Gastroesophageal sphincter (tissue), 4 donors: Measurements from ENCODE around the gene SMYD2. TPM values are rescaled to one million over a fixed set of nuclear protein-coding genes. Genes with fewer than 3 reads are reported as not detected.

ENCODE experiments used
- ATAC-seq: fragments of 150-250 bp; one replicate; pipeline ENCODE4 v1.9.1; 2016; ENCODE audit warnings: mild to moderate bottlenecking, moderate library complexity
- H3K27ac ChIP-seq, 4 donors: fragments of 200-600 bp; sonication (generic) in 3 of 4; 1 replicate in 3 of 4; 2 replicates in 1 of 4; pipeline ENCODE4 v1.5.1; 2016 to 2019
- H3K27me3 ChIP-seq: fragments of 200-600 bp; sonication (generic); one replicate; pipeline ENCODE4 v1.5.1; 2019
- H3K36me3 ChIP-seq, 2 donors: fragments of 200-600 bp; sonication (generic); one replicate each; pipeline ENCODE4 v1.5.1; 2019; ENCODE audit warnings: control low read depth in 1 of 2
- H3K4me1 ChIP-seq, 3 donors: fragments of 200-600 bp; sonication (generic); 1 replicate in 2 of 3; 2 replicates in 1 of 3; pipeline ENCODE4 v1.5.1; 2016 to 2019; ENCODE audit warnings: control low read depth in 2 of 3
- H3K4me3 ChIP-seq, 2 donors: fragments of 200-600 bp; sonication (generic); one replicate each; pipeline ENCODE4 v1.5.1; 2019; ENCODE audit warnings: mild to moderate bottlenecking in 1 of 2, moderate library complexity in 1 of 2
- H3K9me3 ChIP-seq, 3 donors: fragments of 200-600 bp; sonication (generic); one replicate each; pipeline ENCODE4 v1.5.1; 2017 to 2019; ENCODE audit warnings: control low read depth in 2 of 3
- EP300 ChIP-seq: sonication (generic); formaldehyde crosslinking; IDR thresholded peaks from one replicate; pipeline ENCODE4 v1.6.1; 2017; ENCODE audit warnings: antibody characterized with exemption, mild to moderate bottlenecking
- POLR2A ChIP-seq, 2 donors: fragments of 450-650 bp; IDR thresholded peaks; one replicate each; pipeline ENCODE4 v1.6.1; 2017; ENCODE audit warnings: antibody characterized with exemption in 2 of 2, mild to moderate bottlenecking in 2 of 2, moderate library complexity in 1 of 2
- POLR2AphosphoS5 ChIP-seq: sonication (generic); formaldehyde crosslinking; IDR thresholded peaks from one replicate; pipeline ENCODE4 v1.6.1; 2017; ENCODE audit warnings: antibody characterized with exemption
- WGBS, 2 donors: methylation state at CpG; one replicate each; pipeline ENCODE4 v1.1.5; 2018; ENCODE audit warnings: low coverage in 1 of 2; 5-methylcytosine and 5-hydroxymethylcytosine counted together
- total RNA-seq, 4 donors: library from RNA; depleted of rRNA; stranded (reverse); fragments of >200 nt; gene quantifications; one replicate each; pipeline ENCODE4 v1.1.0, GENCODE V29; 2016
- TF ChIP-seq, protein P1 (sequence below), 4 experiments: fragments of 200-600 bp in 2 of 4; fragments of 450-650 bp in 2 of 4; sonication (generic) in 1 of 4; IDR thresholded peaks; one replicate each; pipeline ENCODE4 v1.5.1; 2017 to 2019; ENCODE audit warnings: antibody characterized with exemption in 4 of 4, mild to moderate bottlenecking in 2 of 4, moderate library complexity in 2 of 4

SMYD2 gene
- total RNA-seq, 4 donors from 2014 or later: 12.0 to 30.3 (median 20.5) TPM

DNA sequence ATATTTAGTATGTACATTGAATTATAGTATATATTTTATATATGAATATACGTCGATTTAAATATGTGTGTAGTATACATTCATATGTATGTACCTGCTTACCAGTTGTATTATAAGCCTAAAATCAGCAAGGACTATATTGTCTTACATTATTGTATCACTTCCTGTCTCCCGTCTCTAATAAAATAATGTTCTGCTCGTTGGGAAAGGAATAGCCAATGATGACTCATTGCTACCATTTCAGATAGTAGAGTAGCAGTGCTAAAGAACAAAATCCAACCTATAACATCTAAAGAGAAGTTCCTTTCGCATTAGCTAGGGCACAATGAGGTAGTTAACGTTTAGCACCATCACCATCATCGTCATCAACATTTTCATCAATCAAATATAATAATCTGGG lies 39.9 kb upstream of the SMYD2 start:
- H3K36me3 ChIP-seq: no peaks in the 10 kb centered on the region
- TF ChIP-seq, protein P1, sequence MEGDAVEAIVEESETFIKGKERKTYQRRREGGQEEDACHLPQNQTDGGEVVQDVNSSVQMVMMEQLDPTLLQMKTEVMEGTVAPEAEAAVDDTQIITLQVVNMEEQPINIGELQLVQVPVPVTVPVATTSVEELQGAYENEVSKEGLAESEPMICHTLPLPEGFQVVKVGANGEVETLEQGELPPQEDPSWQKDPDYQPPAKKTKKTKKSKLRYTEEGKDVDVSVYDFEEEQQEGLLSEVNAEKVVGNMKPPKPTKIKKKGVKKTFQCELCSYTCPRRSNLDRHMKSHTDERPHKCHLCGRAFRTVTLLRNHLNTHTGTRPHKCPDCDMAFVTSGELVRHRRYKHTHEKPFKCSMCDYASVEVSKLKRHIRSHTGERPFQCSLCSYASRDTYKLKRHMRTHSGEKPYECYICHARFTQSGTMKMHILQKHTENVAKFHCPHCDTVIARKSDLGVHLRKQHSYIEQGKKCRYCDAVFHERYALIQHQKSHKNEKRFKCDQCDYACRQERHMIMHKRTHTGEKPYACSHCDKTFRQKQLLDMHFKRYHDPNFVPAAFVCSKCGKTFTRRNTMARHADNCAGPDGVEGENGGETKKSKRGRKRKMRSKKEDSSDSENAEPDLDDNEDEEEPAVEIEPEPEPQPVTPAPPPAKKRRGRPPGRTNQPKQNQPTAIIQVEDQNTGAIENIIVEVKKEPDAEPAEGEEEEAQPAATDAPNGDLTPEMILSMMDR (IDR thresholded peaks at IDR 0.05): no peak
- TF ChIP-seq EP300: no peak
- no peak for TF ChIP-seq POLR2AphosphoS5
- TF ChIP-seq POLR2A (IDR thresholded peaks at IDR 0.05): no peak
- H3K9me3 ChIP-seq: no peaks in the 10 kb centered on the region
- ATAC-seq: no peak
- no peak overlapping the region for H3K4me3 ChIP-seq
- H3K27me3 ChIP-seq: peaks cover 5% of the 10 kb centered on the region
- 75 to 79% methylated on average over 5 to 7 of the region's 7 CpGs for WGBS, 2 donors
- H3K27ac ChIP-seq: no peak overlapping the region
- no peaks in the 10 kb centered on the region for H3K4me1 ChIP-seq

DNA sequence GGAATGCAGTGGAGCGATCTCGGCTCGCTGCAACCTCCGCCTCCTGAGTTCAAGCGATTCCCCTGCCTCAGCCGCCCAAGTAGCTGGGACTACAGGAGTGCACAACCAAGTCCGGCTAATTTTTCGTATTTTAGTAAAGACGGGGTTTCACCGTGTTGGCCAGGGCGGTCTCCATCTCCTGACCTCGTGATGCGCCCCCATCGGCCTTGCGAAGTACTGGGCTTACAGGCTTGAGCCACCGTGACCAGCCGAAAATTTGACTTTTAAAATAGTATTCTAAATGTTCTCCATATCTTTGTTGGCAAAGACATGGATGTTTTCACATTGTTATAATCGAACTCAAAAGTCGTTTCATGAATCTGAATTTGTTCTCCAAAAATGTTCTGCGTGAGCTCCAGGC lies 36.7 kb upstream of the SMYD2 start:
- H3K4me1 ChIP-seq: no peaks in the 10 kb centered on the region
- no peaks in the 10 kb centered on the region for H3K9me3 ChIP-seq
- H3K4me3 ChIP-seq: no peak overlapping the region
- H3K27me3 ChIP-seq: peaks cover 5% of the 10 kb centered on the region
- WGBS, 2 donors: 89% methylated on average over 11 to 20 of the region's 20 CpGs
- ATAC-seq: no peak
- TF ChIP-seq POLR2AphosphoS5 (no peak), EP300 (no peak), POLR2A (IDR thresholded peaks at IDR 0.05) (no peak)
- TF ChIP-seq, protein P1 (IDR thresholded peaks at IDR 0.05): no peak
- no peak overlapping the region for H3K27ac ChIP-seq
- no peaks in the 10 kb centered on the region for H3K36me3 ChIP-seq

DNA sequence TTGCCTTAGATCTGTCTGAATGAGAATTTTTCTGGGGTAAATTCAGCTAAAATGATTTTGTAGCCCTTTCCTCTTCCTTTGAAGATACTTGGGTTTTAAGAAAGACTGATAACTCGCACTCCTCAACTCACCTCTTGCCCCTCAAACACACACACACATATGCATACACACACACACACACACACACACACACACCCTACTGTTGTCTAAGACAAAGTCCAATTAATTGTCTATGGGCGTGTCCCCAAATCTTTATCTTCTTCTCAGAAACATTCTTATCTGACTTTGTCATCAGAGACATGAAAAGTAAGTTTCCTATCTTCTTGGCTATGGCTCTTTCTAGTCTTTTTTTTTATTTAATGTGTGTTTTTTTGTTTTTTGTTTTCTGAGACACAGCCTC lies 36.1 kb upstream of the SMYD2 start:
- Histone ChIP-seq H3K4me1 (no peaks in the 10 kb centered on the region), H3K4me3 (no peak overlapping the region), H3K9me3 (no peaks in the 10 kb centered on the region), H3K27me3 (peaks cover 5% of the 10 kb centered on the region), H3K27ac (no peak overlapping the region), H3K36me3 (no peaks in the 10 kb centered on the region)
- ATAC-seq: no peak
- TF ChIP-seq POLR2AphosphoS5 (no peak), EP300 (no peak), POLR2A (IDR thresholded peaks at IDR 0.05) (no peak)
- TF ChIP-seq, protein P1 (IDR thresholded peaks at IDR 0.05): no peak
- 67 to 83% methylated on average over 1 to 2 of the region's 2 CpGs for WGBS, 2 donors

DNA sequence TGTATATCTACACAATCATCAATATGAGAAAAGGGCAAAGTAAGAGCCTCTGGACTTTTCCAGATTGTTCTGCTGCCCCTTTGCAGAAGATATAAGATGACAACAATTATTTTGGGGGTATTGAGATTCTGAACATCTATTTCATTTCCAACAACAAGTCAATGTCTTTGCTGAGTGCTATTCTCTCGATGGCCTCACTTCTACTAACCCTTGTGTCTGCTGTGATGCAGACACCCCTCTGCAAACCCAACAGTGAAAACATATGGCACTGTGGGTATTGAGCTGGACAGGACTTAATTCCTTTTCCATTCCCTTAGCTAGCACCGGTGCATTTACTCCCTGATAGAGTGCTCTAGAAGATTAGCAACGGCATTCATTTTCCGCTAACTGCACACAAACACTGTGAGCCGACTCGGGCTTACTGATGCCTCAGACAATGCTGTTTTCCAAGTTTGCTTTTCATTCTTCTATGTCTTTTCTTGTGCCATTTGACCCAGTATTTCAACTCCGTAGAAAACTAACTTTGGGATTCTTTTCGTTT lies 33.4 kb upstream of the SMYD2 start:
- H3K27ac ChIP-seq: no peak overlapping the region
- no peaks in the 10 kb centered on the region for H3K9me3 ChIP-seq
- H3K4me3 ChIP-seq: no peak overlapping the region
- ATAC-seq: no peak
- H3K4me1 ChIP-seq: no peaks in the 10 kb centered on the region
- TF ChIP-seq, protein P1 (IDR thresholded peaks at IDR 0.05): no peak
- peaks cover 5% of the 10 kb centered on the region for H3K27me3 ChIP-seq
- no peaks in the 10 kb centered on the region for H3K36me3 ChIP-seq
- WGBS, 2 donors: 73 to 82% methylated on average over 7 to 8 of the region's 8 CpGs

DNA sequence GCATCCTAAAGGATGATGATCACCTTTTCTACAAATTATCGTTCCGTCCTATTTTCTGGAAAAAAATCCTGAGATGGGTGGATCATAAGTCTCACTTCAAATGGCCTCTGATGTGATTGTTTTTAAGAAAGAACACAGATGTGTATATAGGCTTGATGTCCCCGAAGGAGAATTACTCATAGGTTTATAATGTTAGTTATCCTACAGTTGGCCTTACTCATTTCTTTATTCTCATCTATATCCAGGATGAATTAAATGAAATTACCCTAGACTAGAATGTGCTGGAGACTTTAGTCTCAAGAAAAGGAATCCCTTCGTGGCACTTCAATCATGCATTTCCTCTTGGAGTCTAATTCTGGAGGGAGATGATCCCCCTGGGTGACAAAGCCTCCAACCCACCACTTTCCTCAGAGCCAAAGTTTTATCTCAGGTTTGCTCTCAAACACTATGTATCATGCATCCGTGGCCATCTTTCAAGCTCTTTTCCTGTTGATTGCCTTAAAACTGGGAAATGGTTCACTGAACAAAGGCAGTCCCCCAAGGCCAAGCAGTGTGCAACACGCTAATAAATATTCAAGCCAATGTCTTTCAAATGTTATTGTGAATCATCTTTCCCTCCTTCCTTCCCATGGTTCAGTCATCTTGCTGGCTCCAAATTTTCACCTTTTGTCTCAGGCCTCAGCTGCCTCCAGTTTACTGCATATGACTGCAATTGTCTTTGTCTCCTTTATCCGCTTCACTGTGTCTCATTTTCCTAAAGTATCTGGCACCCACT lies 32.5 kb upstream of the SMYD2 start:
- H3K27me3 ChIP-seq: peaks cover 5% of the 10 kb centered on the region
- no peak overlapping the region for H3K4me3 ChIP-seq
- ATAC-seq: no peak
- TF ChIP-seq POLR2AphosphoS5 (no peak), EP300 (no peak), POLR2A (IDR thresholded peaks at IDR 0.05) (no peak)
- TF ChIP-seq, protein P1 (IDR thresholded peaks at IDR 0.05): no peak
- H3K27ac ChIP-seq: no peak overlapping the region
- H3K9me3 ChIP-seq: no peaks in the 10 kb centered on the region
- H3K36me3 ChIP-seq: no peaks in the 10 kb centered on the region
- 76 to 79% methylated on average over 6 to 7 of the region's 7 CpGs for WGBS, 2 donors
- no peaks in the 10 kb centered on the region for H3K4me1 ChIP-seq
